MM.1S (cell line): Measurements from ENCODE around the gene USP40.

Source experiments
- CTCF ChIP-seq: fragments of 300-600 bp; sonication (generic); IDR thresholded peaks from 2 replicates; pipeline ENCODE4 v1.5.1; 2016; ENCODE audit warnings: antibody characterized with exemption, low read length, mixed read lengths
- EZH2 ChIP-seq: fragments of 300-600 bp; sonication (generic); optimal IDR thresholded peaks from 2 replicates; pipeline ENCODE3; 2017; ENCODE audit warnings: low read depth, mild to moderate bottlenecking, antibody characterized with exemption, low read length, mixed read lengths

GRCh38 chr2:233528182-233528581 is 38.4 kb downstream of the USP40 start:
- TF ChIP-seq CTCF (no peak), EZH2 (no peak)
